GF-D8 (cell line): ENCODE data around the gene SHANK2.

Source experiments
- DNase-seq: peaks from one replicate; lab custom pipeline; 2025; lab: John Stamatoyannopoulos, UW

SHANK2 gene

GRCh38 chr11:71222318-71223080 is 29.9 kb downstream of the SHANK2 start:
- no peak for DNase-seq

GRCh38 chr11:71221821-71222220 is 30.6 kb downstream of the SHANK2 start:
- DNase-seq = no peak

GRCh38 chr11:71221201-71221600 is 31.2 kb downstream of the SHANK2 start:
- no peak for DNase-seq

- no peak for DNase-seq
Measured at GRCh38 chr11:71218789-71219499, 33.4 kb downstream of the SHANK2 start.

GRCh38 chr11:71215425-71215965 is 36.9 kb downstream of the SHANK2 start:
- no peak for DNase-seq

- no peak for DNase-seq
Measured at GRCh38 chr11:71214553-71215424, 37.6 kb downstream of the SHANK2 start.

GRCh38 chr11:71213696-71214552 is 38.5 kb downstream of the SHANK2 start:
- no peak for DNase-seq

GRCh38 chr11:71212871-71213559 is 39.4 kb downstream of the SHANK2 start:
- DNase-seq = no peak

- no peak for DNase-seq
Measured at GRCh38 chr11:71211631-71212030, 40.7 kb downstream of the SHANK2 start.

- no peak for DNase-seq
Measured at GRCh38 chr11:71210861-71211260, 41.5 kb downstream of the SHANK2 start.

- DNase-seq = no peak
Measured at GRCh38 chr11:71209656-71210055, 42.7 kb downstream of the SHANK2 start.

- no peak for DNase-seq
Measured at GRCh38 chr11:71209181-71209580, 43.2 kb downstream of the SHANK2 start.

- DNase-seq = no peak
Measured at GRCh38 chr11:71208011-71208774, 44.2 kb downstream of the SHANK2 start.

- no peak for DNase-seq
Measured at GRCh38 chr11:71207563-71207962, 44.8 kb downstream of the SHANK2 start.

GRCh38 chr11:71206186-71206585 is 46.2 kb downstream of the SHANK2 start:
- no peak for DNase-seq

- DNase-seq = no peak
Measured at GRCh38 chr11:71204748-71205664, 47.4 kb downstream of the SHANK2 start.

- DNase-seq = no peak
Measured at GRCh38 chr11:71204294-71204693, 48.1 kb downstream of the SHANK2 start.

GRCh38 chr11:71203681-71204080 is 48.7 kb downstream of the SHANK2 start:
- no peak for DNase-seq

- DNase-seq = no peak
Measured at GRCh38 chr11:71202966-71203365, 49.4 kb downstream of the SHANK2 start.
